K562 (cell line): Measurements from ENCODE around the gene FBXO27. TPM values are rescaled to one million over a fixed set of nuclear protein-coding genes. Genes with fewer than 3 reads are reported as not detected.

Experiments used
- CHD1 ChIP-seq: fragments of 200-600 bp; sonication (generic); IDR thresholded peaks from one replicate; pipeline ENCODE4 v1.6.1; 2012; ENCODE audit warnings: mild to moderate bottlenecking, moderate library complexity, low read length, inconsistent platforms
- HNRNPH1 ChIP-seq: fragments of 200-400 bp; formaldehyde crosslinking; optimal IDR thresholded peaks from 2 replicates; pipeline ENCODE3; 2017; ENCODE audit warnings: low read depth, mild to moderate bottlenecking, low read length, moderate library complexity
- KDM2B ChIP-seq: fragments of 250-450 bp; sonication (Bioruptor Pico); IDR thresholded peaks from 2 replicates; pipeline ENCODE4 v1.8.0; 2021; ENCODE audit warnings: mild to moderate bottlenecking, moderate library complexity
- MAZ ChIP-seq, 2 experiments: fragments of 450-650 bp in 1 of 2; sonication (generic) in 1 of 2; formaldehyde crosslinking; IDR thresholded peaks in 1 of 2; conservative IDR thresholded peaks in 1 of 2; 2 replicates each; pipeline versions ENCODE4 v1.4.0 to v1.5.0; 2020; ENCODE audit warnings: mild to moderate bottlenecking in 1 of 2, missing genetic modification reagents in 1 of 2
- PHF21A ChIP-seq: fragments of 450-650 bp; IDR thresholded peaks from 2 replicates; pipeline ENCODE4 v1.6.1; 2017; ENCODE audit warnings: low read depth, borderline replicate concordance
- SREBF2 ChIP-seq: sonication (generic); formaldehyde crosslinking; IDR thresholded peaks from 2 replicates; pipeline ENCODE4 v1.4.0; 2020; ENCODE audit warnings: mild to moderate bottlenecking, missing genetic modification reagents
- STAT5B ChIP-seq: fragments of 250-450 bp; sonication (Bioruptor Pico); IDR thresholded peaks from 2 replicates; pipeline ENCODE4 v1.8.0; 2021; ENCODE audit warnings: mild to moderate bottlenecking, inconsistent platforms
- WHSC1 ChIP-seq: IDR thresholded peaks from one replicate; pipeline ENCODE4 v1.6.1; 2012; ENCODE audit warnings: low read length, control low read depth, inconsistent platforms
- ZNF695 ChIP-seq: fragments of 450-650 bp; formaldehyde crosslinking; IDR thresholded peaks from 2 replicates; pipeline ENCODE4 v1.4.0; 2020; ENCODE audit warnings: mild to moderate bottlenecking, moderate library complexity
- ZNF717 ChIP-seq: fragments of 250-450 bp; sonication (Bioruptor Pico); IDR thresholded peaks from 2 replicates; pipeline ENCODE4 v1.5.0; 2021
- polyA plus RNA-seq, 8 experiments: library from polyadenylated mRNA; depleted of rRNA in 4 of 8; stranded (reverse) in 5 of 8; unstranded in 3 of 8; fragments of >200 nt; fragmentation: Nextera tagmentation in 2 of 8; fragmentation: Illumina TruSeq in 1 of 8; extraction: Ambion mirVana in 2 of 8; extraction: Trizol in 1 of 8; gene quantifications; 2 replicates each; pipeline versions ENCODE4 v1.2.1 to v1.2.3, GENCODE V29; 2011 to 2014; ENCODE audit warnings: inconsistent platforms in 1 of 8, missing spikeins in 1 of 8
- total RNA-seq, 7 experiments: library from RNA; depleted of rRNA in 6 of 7; stranded (reverse); fragments of >200 nt in 6 of 7; fragmentation: Illumina TruSeq in 2 of 7; extraction: Trizol in 2 of 7; gene quantifications; 2 replicates each; pipeline versions ENCODE4 v1.2.1 to v1.2.3, GENCODE V29; 2011 to 2021; ENCODE audit warnings: low replicate concordance in 1 of 7
- TF ChIP-seq, protein P1 (sequence below): fragments of 450-650 bp; IDR thresholded peaks from 2 replicates; pipeline ENCODE4 v1.6.1; 2016; ENCODE audit warnings: low read depth
- TF ChIP-seq, protein P2 (sequence below): fragments of 450-650 bp; IDR thresholded peaks from 2 replicates; pipeline ENCODE4 v1.6.1; 2016; ENCODE audit warnings: missing biosample characterization, missing genetic modification characterization
- TF ChIP-seq, protein P3 (sequence below): sonication (generic); formaldehyde crosslinking; IDR thresholded peaks from 2 replicates; pipeline ENCODE4 v1.8.1; 2022; ENCODE audit warnings: missing genetic modification reagents
- TF ChIP-seq, protein P4 (sequence below): sonication (generic); formaldehyde crosslinking; IDR thresholded peaks from 2 replicates; pipeline ENCODE4 v1.4.0; 2020; ENCODE audit warnings: mild to moderate bottlenecking, missing genetic modification reagents

The FBXO27 gene
- total and polyA plus RNA-seq, 9 of the 15 experiments (the other 6 are each of a cell fraction or from before 2014, with no cell fraction given): 1.8 to 11.0 (median 6.3) TPM

DNA sequence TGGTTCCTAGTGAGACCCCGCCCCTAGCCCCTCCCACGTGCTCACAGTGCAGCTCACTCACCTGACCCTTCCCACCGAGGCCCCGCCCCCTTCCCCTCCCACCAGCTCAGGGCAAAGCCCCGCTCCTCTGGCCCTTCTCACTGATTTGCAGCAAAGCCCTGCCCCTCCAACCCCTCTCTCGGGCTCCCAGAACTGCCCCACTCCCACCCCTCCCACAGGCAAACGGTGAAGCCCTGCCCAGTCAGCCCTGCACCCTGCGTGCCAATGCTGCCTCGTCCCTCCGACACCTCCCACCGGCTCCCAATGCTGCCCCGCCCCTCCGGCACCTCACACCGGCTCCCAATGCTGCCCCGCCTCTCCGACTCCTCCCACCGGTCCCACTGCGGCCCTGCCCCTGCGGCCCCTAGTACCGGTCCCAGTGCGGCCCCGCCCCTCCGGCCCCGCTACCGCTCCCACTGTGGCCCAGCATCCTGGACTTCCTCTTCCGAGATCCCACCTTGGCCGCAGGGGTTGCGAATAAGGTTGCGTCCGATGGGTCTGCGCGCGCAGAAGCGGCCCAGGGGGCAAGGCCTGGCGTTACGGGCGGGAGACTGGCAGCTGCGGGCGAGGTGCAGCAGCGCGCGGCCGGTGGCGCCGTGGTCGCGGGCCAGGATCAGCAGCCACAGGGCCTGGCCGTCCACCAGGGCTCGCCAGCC, 834 bp downstream of the FBXO27 start (continued):
- TF ChIP-seq, protein P1, sequence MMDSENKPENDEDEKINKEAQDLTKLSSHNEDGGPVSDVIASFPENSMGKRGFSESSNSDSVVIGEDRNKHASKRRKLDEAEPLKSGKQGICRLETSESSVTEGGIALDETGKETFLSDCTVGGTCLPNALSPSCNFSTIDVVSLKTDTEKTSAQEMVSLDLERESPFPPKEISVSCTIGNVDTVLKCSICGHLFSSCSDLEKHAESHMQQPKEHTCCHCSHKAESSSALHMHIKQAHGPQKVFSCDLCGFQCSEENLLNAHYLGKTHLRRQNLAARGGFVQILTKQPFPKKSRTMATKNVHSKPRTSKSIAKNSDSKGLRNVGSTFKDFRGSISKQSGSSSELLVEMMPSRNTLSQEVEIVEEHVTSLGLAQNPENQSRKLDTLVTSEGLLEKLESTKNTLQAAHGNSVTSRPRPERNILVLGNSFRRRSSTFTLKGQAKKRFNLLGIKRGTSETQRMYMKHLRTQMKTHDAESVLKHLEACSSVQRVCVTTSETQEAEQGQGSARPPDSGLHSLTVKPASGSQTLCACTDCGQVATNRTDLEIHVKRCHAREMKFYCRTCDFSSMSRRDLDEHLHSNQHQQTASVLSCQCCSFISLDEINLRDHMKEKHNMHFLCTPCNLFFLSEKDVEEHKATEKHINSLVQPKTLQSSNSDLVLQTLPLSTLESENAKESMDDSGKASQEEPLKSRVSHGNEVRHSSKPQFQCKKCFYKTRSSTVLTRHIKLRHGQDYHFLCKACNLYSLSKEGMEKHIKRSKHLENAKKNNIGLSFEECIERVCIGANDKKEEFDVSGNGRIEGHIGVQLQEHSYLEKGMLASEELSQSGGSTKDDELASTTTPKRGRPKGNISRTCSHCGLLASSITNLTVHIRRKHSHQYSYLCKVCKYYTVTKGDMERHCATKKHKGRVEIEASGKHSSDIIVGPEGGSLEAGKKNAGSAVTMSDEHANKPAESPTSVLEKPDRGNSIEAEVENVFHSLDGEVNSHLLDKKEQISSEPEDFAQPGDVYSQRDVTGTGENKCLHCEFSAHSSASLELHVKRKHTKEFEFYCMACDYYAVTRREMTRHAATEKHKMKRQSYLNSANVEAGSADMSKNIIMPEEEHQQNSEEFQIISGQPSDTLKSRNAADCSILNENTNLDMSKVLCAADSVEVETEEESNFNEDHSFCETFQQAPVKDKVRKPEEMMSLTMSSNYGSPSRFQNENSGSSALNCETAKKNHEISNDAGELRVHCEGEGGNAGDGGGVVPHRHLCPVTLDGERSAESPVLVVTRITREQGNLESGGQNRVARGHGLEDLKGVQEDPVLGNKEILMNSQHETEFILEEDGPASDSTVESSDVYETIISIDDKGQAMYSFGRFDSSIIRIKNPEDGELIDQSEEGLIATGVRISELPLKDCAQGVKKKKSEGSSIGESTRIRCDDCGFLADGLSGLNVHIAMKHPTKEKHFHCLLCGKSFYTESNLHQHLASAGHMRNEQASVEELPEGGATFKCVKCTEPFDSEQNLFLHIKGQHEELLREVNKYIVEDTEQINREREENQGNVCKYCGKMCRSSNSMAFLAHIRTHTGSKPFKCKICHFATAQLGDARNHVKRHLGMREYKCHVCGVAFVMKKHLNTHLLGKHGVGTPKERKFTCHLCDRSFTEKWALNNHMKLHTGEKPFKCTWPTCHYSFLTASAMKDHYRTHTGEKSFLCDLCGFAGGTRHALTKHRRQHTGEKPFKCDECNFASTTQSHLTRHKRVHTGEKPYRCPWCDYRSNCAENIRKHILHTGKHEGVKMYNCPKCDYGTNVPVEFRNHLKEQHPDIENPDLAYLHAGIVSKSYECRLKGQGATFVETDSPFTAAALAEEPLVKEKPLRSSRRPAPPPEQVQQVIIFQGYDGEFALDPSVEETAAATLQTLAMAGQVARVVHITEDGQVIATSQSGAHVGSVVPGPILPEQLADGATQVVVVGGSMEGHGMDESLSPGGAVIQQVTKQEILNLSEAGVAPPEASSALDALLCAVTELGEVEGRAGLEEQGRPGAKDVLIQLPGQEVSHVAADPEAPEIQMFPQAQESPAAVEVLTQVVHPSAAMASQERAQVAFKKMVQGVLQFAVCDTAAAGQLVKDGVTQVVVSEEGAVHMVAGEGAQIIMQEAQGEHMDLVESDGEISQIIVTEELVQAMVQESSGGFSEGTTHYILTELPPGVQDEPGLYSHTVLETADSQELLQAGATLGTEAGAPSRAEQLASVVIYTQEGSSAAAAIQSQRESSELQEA: no peak
- TF ChIP-seq ZNF695 (no peak), ZNF717 (no peak), CHD1 (no peak), HNRNPH1 (no peak), WHSC1 (no peak), MAZ (CRISPR knock-in tag; conservative IDR thresholded peaks at IDR 0.05 in 1 of 2, IDR thresholded peaks at IDR 0.05 in 1 of 2) (peak; percentile 58 to 76; a peak in 2 of 4 replicates), STAT5B (CRISPR knock-in tag) (no peak), SREBF2 (CRISPR knock-in tag) (no peak), KDM2B (CRISPR knock-in tag) (0 out of 2 replicates have a peak, but pooled peaks have one; percentile 30), PHF21A (no peak)
- TF ChIP-seq, protein P2, sequence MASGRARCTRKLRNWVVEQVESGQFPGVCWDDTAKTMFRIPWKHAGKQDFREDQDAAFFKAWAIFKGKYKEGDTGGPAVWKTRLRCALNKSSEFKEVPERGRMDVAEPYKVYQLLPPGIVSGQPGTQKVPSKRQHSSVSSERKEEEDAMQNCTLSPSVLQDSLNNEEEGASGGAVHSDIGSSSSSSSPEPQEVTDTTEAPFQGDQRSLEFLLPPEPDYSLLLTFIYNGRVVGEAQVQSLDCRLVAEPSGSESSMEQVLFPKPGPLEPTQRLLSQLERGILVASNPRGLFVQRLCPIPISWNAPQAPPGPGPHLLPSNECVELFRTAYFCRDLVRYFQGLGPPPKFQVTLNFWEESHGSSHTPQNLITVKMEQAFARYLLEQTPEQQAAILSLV (tag): no peak
- TF ChIP-seq, protein P3, sequence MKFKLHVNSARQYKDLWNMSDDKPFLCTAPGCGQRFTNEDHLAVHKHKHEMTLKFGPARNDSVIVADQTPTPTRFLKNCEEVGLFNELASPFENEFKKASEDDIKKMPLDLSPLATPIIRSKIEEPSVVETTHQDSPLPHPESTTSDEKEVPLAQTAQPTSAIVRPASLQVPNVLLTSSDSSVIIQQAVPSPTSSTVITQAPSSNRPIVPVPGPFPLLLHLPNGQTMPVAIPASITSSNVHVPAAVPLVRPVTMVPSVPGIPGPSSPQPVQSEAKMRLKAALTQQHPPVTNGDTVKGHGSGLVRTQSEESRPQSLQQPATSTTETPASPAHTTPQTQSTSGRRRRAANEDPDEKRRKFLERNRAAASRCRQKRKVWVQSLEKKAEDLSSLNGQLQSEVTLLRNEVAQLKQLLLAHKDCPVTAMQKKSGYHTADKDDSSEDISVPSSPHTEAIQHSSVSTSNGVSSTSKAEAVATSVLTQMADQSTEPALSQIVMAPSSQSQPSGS (CRISPR knock-in tag): 0 out of 2 replicates have a peak, but pooled peaks have one; percentile 51
- TF ChIP-seq, protein P4, sequence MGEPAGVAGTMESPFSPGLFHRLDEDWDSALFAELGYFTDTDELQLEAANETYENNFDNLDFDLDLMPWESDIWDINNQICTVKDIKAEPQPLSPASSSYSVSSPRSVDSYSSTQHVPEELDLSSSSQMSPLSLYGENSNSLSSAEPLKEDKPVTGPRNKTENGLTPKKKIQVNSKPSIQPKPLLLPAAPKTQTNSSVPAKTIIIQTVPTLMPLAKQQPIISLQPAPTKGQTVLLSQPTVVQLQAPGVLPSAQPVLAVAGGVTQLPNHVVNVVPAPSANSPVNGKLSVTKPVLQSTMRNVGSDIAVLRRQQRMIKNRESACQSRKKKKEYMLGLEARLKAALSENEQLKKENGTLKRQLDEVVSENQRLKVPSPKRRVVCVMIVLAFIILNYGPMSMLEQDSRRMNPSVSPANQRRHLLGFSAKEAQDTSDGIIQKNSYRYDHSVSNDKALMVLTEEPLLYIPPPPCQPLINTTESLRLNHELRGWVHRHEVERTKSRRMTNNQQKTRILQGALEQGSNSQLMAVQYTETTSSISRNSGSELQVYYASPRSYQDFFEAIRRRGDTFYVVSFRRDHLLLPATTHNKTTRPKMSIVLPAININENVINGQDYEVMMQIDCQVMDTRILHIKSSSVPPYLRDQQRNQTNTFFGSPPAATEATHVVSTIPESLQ (CRISPR knock-in tag): no peak
